Body of pancreas (tissue), 4 donors: ENCODE data around the gene ANTKMT. TPM values are rescaled to one million over a fixed set of nuclear protein-coding genes. Genes with fewer than 3 reads are reported as not detected.

Experiments used
- ATAC-seq: fragments of 150-250 bp; one replicate; pipeline ENCODE4 v1.9.1; 2016
- DNase-seq, 4 donors: peaks; one replicate each; pipeline ENCODE4 v3.0.0-alpha.2; 2019
- H3K27ac ChIP-seq, 4 donors: fragments of 200-600 bp; sonication (generic); 1 replicate in 3 of 4; 2 replicates in 1 of 4; pipeline versions ENCODE4 v1.5.1 to v1.6.1; 2016 to 2019; ENCODE audit warnings: mild to moderate bottlenecking in 1 of 4, mixed read lengths in 1 of 4, moderate library complexity in 1 of 4
- H3K27me3 ChIP-seq, 2 donors: fragments of 200-600 bp; sonication (generic); one replicate each; pipeline ENCODE4 v1.6.0; 2016; ENCODE audit warnings: mild to moderate bottlenecking in 1 of 2
- H3K36me3 ChIP-seq, 2 donors: fragments of 200-600 bp; sonication (generic); replicated peaks in 1 of 2; 2 replicates each; pipeline ENCODE4 v1.5.1; 2016; ENCODE audit warnings: low read depth in 2 of 2; ENCODE audit not compliant: insufficient read depth in 1 of 2
- H3K4me1 ChIP-seq: fragments of 200-600 bp; sonication (generic); one replicate; pipeline ENCODE4 v1.6.0; 2016
- H3K4me3 ChIP-seq, 2 donors: fragments of 200-600 bp; sonication (generic); 1 replicate in 1 of 2; 2 replicates in 1 of 2; pipeline ENCODE4 v1.5.1; 2016 to 2019
- H3K9me3 ChIP-seq, 3 donors: fragments of 200-600 bp; sonication (generic); 1 replicate in 2 of 3; 2 replicates in 1 of 3; pipeline ENCODE4 v1.5.1; 2016
- POLR2A ChIP-seq, 3 donors: fragments of 450-650 bp; IDR thresholded peaks; one replicate each; pipeline ENCODE4 v1.6.1; 2016; ENCODE audit warnings: antibody characterized with exemption in 3 of 3, mild to moderate bottlenecking in 2 of 3
- WGBS, 2 donors: methylation state at CpG; one replicate each; pipeline ENCODE4 v1.1.5; 2017; 5-methylcytosine and 5-hydroxymethylcytosine counted together
- intact Hi-C: fragments of 100-400 bp; cut with DNase I; formaldehyde crosslinking; loops from one replicate; pipeline ENCODE4 v1.15.1; 2023
- total RNA-seq, 2 donors: library from RNA; depleted of rRNA; stranded (reverse); fragments of >200 nt; gene quantifications; one replicate each; pipeline ENCODE4 v1.1.0, GENCODE V29; 2016
- TF ChIP-seq, protein P1 (sequence below), 7 experiments: fragments of 450-650 bp in 4 of 7; fragments of 200-600 bp in 3 of 7; sonication (generic) in 3 of 7; IDR thresholded peaks; one replicate each; pipeline ENCODE4 v1.5.1; 2016 to 2019; ENCODE audit warnings: antibody characterized with exemption in 7 of 7

Gene ANTKMT
- total RNA-seq, 2 donors from 2014 or later = 71.6 to 189 TPM

DNA sequence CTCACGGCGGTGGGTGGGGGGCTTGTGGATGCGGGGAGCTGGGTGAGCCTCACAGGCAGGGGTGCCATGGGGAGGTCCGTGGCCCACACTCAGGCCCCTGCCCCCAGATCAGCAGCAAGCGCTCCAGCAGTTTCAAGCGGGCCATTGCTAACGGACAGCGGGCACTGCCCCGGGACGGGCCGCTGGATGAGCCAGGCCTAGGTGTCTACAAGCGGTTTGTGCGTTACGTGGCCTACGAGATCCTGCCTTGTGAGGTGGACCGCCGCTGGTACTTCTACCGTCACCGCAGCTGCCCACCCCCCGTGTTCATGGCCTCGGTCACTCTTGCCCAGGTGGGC is 44.4 kb upstream of the ANTKMT start:
- no peak for TF ChIP-seq POLR2A (IDR thresholded peaks at IDR 0.05)
- TF ChIP-seq, protein P1, sequence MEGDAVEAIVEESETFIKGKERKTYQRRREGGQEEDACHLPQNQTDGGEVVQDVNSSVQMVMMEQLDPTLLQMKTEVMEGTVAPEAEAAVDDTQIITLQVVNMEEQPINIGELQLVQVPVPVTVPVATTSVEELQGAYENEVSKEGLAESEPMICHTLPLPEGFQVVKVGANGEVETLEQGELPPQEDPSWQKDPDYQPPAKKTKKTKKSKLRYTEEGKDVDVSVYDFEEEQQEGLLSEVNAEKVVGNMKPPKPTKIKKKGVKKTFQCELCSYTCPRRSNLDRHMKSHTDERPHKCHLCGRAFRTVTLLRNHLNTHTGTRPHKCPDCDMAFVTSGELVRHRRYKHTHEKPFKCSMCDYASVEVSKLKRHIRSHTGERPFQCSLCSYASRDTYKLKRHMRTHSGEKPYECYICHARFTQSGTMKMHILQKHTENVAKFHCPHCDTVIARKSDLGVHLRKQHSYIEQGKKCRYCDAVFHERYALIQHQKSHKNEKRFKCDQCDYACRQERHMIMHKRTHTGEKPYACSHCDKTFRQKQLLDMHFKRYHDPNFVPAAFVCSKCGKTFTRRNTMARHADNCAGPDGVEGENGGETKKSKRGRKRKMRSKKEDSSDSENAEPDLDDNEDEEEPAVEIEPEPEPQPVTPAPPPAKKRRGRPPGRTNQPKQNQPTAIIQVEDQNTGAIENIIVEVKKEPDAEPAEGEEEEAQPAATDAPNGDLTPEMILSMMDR (IDR thresholded peaks at IDR 0.05) = no peak
- Histone ChIP-seq H3K27ac (no peak overlapping the region), H3K4me1 (peaks cover 42% of the 10 kb centered on the region), H3K27me3 (no peaks in the 10 kb centered on the region), H3K36me3 (peaks cover 0 to 12% of the 10 kb centered on the region in 2 donors), H3K9me3 (no peaks in the 10 kb centered on the region), H3K4me3 (no peak overlapping the region)
- intact Hi-C loops = no loop called here
- 84 to 86% methylated on average over 10 to 21 of the region's 21 CpGs for WGBS, 2 donors
- ATAC-seq (no peak), DNase-seq (no peak)

- peaks cover 3 to 13% of the 10 kb centered on the region in 2 donors for H3K36me3 ChIP-seq
- H3K27me3 ChIP-seq = no peaks in the 10 kb centered on the region
- ATAC-seq (no peak), DNase-seq (no peak)
- H3K9me3 ChIP-seq = no peaks in the 10 kb centered on the region
- no peak overlapping the region for H3K27ac ChIP-seq
- TF ChIP-seq, protein P1 (IDR thresholded peaks at IDR 0.05) = no peak
- no peak for TF ChIP-seq POLR2A (IDR thresholded peaks at IDR 0.05)
- intact Hi-C loops = no loop called here
- WGBS, 2 donors = 72 to 100% methylated on average over 7 to 23 of the region's 23 CpGs
- H3K4me3 ChIP-seq = no peak overlapping the region
- H3K4me1 ChIP-seq = peaks cover 46% of the 10 kb centered on the region
Observed at GRCh38 chr16:676913-677312, 44.0 kb upstream of the ANTKMT start.

DNA sequence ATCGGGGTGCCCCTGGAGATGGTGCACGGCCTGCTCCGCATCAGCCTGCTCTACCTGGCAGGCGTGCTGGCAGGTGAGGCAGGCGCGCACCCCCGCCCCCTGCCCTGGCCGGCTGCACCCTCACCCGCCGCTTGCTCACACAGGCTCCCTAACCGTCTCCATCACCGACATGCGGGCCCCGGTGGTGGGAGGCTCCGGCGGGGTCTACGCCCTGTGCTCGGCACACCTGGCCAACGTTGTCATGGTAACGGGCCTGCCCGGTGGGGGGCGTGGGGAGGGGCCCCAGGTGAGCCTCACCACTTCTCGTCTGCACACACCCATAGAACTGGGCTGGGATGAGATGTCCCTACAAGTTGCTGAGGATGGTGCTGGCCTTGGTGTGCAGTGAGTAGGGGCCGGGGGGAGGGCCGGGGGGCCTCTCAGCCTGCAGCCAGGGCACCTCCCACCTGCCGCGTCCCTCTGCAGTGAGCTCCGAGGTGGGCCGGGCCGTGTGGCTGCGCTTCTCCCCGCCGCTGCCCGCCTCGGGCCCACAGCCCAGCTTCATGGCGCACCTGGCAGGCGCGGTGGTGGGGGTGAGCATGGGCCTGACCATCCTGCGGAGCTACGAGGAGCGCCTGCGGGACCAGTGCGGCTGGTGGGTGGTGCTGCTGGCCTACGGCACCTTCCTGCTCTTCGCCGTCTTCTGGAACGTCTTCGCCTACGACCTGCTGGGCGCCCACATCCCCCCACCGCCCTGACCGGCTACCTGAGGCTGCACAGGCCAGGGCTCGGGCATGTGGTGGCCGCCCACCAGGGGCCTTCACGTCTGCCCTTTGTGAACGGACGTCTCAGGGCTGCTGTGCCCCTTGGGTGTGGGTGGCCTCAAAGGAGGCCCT is 43.4 kb upstream of the ANTKMT start:
- H3K9me3 ChIP-seq = no peaks in the 10 kb centered on the region
- no peak for ATAC-seq
- peaks cover 9 to 11% of the 10 kb centered on the region in 2 donors for H3K36me3 ChIP-seq
- H3K27me3 ChIP-seq = no peaks in the 10 kb centered on the region
- TF ChIP-seq, protein P1 (IDR thresholded peaks at IDR 0.05) = no peak
- no peak for TF ChIP-seq POLR2A (IDR thresholded peaks at IDR 0.05)
- no peak overlapping the region for H3K4me3 ChIP-seq
- H3K4me1 ChIP-seq = peaks cover 52% of the 10 kb centered on the region
- WGBS, 2 donors = 69 to 80% methylated on average over 40 to 55 of the region's 57 CpGs
- intact Hi-C loops = no loop called here
- no peak overlapping the region for H3K27ac ChIP-seq
- DNase-seq = no peak

GRCh38 chr16:678209-678857 is 42.6 kb upstream of the ANTKMT start:
- Histone ChIP-seq H3K4me1 (peaks cover 60% of the 10 kb centered on the region), H3K4me3 (no peak overlapping the region), H3K27me3 (no peaks in the 10 kb centered on the region), H3K36me3 (peaks cover 7 to 12% of the 10 kb centered on the region in 2 donors), H3K27ac (peak overlapping the region in 1 of 4 donors; percentile 90), H3K9me3 (no peaks in the 10 kb centered on the region)
- 69 to 74% methylated on average over 8 to 21 of the region's 21 CpGs for WGBS, 2 donors
- ATAC-seq (no peak), DNase-seq (no peak)
- intact Hi-C loops = no loop called here
- TF ChIP-seq POLR2A (IDR thresholded peaks at IDR 0.05) = no peak
- TF ChIP-seq, protein P1 (IDR thresholded peaks at IDR 0.05) = no peak
